HG03039 (cell line): ENCODE results near the gene SF3A1.
"Not testable (repeated sequence)": the region's sequence is repeated elsewhere in the genome, so short reads cannot be mapped to it uniquely, and the experiment has no call there.

ENCODE experiments used
- ATAC-seq: cut with Tn5 transposase; IDR thresholded peaks from one replicate; pipeline ENCODE4 v1.9.1; 2021; ENCODE audit warnings: mild to moderate bottlenecking, moderate library complexity; ENCODE audit not compliant: unreplicated experiment

The SF3A1 gene

GRCh38 chr22:30356449-30357235 lies at the start of gene SF3A1, which contains the start of gene CCDC157:
TSS of gene SF3A1 (minus strand) at chr22:30356894. CDS start at chr22:30356792, 102 bp downstream.
TSS of gene CCDC157 (plus strand) at chr22:30357007. CDS start at chr22:30366001, 8,994 bp downstream.
- ATAC-seq = peak; percentile 87

GRCh38 chr22:30406400-30406799 lies 49.7 kb upstream of the SF3A1 start:
- ATAC-seq = no peak

- ATAC-seq = no peak
Measured at GRCh38 chr22:30405731-30406130, 49.0 kb upstream of the SF3A1 start.

- no peak for ATAC-seq
Measured at GRCh38 chr22:30404307-30404706, 47.6 kb upstream of the SF3A1 start.

- not testable (repeated sequence) for ATAC-seq
Measured at GRCh38 chr22:30402766-30403104, 46.0 kb upstream of the SF3A1 start.

- no peak for ATAC-seq
Measured at GRCh38 chr22:30402028-30402765, 45.5 kb upstream of the SF3A1 start.

- ATAC-seq = not testable (repeated sequence)
Measured at GRCh38 chr22:30401024-30401423, 44.3 kb upstream of the SF3A1 start.

GRCh38 chr22:30400159-30400558 lies 43.5 kb upstream of the SF3A1 start:
- ATAC-seq = no peak

- ATAC-seq = no peak
Measured at GRCh38 chr22:30399718-30400117, 43.0 kb upstream of the SF3A1 start.

GRCh38 chr22:30398685-30399680 lies 42.3 kb upstream of the SF3A1 start:
- ATAC-seq = no peak

- ATAC-seq = no peak
Measured at GRCh38 chr22:30397656-30398635, 41.3 kb upstream of the SF3A1 start.

- no peak for ATAC-seq
Measured at GRCh38 chr22:30396871-30397655, 40.4 kb upstream of the SF3A1 start, which contains the start of gene SEC14L2. TSS of gene SEC14L2 (plus strand) at chr22:30397018. CDS start at chr22:30397117, 99 bp downstream.

- ATAC-seq = no peak
Measured at GRCh38 chr22:30393885-30394284, 37.2 kb upstream of the SF3A1 start.

- no peak for ATAC-seq
Measured at GRCh38 chr22:30393322-30393680, 36.6 kb upstream of the SF3A1 start.

- ATAC-seq = no peak
Measured at GRCh38 chr22:30392661-30393321, 36.1 kb upstream of the SF3A1 start.

GRCh38 chr22:30390974-30391691 lies 34.4 kb upstream of the SF3A1 start:
- no peak for ATAC-seq

- peak; percentile 74 for ATAC-seq
Measured at GRCh38 chr22:30386960-30387827, 30.5 kb upstream of the SF3A1 start, which contains the start of gene RNF215. TSS of gene RNF215 (minus strand) at chr22:30387411. CDS start at chr22:30387313, 98 bp downstream.
